Caco-2 (cell line): ENCODE measurements around the gene RNF144B. TPM values are rescaled to one million over a fixed set of nuclear protein-coding genes. Genes with fewer than 3 reads are reported as not detected.

ENCODE experiments used
- BruUV-seq: library from RNA; stranded (reverse); fragments of 400-500 nt; replicated peaks from 2 replicates; lab custom pipeline; 2021; lab: Mats Ljungman, UMichigan
- CTCF ChIA-PET: fragments of 300-600 bp; sonication (Branson Sonifier 250); formaldehyde crosslinking; loops from one replicate; lab custom pipeline; 2022; ENCODE audit warnings: antibody characterized with exemption; lab: Charles Lee
- POLR2A ChIA-PET: fragments of 300-600 bp; sonication (Branson Sonifier 250); formaldehyde crosslinking; loops from one replicate; lab custom pipeline; 2022; ENCODE audit warnings: antibody characterized with exemption; lab: Charles Lee
- DNase-seq, 2 experiments: peaks; one replicate each; pipeline versions ENCODE4 v3.0.0 to v3.0.0-alpha.2; 2020 to 2022
- H3K27me3 ChIP-seq: replicated peaks from 2 replicates; pipeline ENCODE4 v1.6.0; 2011; ENCODE audit warnings: low read length; ENCODE audit not compliant: control insufficient read depth, insufficient read depth
- H3K36me3 ChIP-seq: 2 replicates; pipeline ENCODE4 v1.5.1; 2011; ENCODE audit warnings: low read length; ENCODE audit not compliant: control insufficient read depth, insufficient read depth
- H3K4me1 ChIP-seq: fragments of 250-450 bp; sonication (Bioruptor Pico); 2 replicates; pipeline ENCODE4 v1.5.1; 2020; ENCODE audit warnings: mild to moderate bottlenecking
- H3K4me3 ChIP-seq: 2 replicates; pipeline ENCODE4 v1.5.1; 2011; ENCODE audit warnings: low read depth, mild to moderate bottlenecking, control low read depth, low read length
- H3K9me3 ChIP-seq: fragments of 250-450 bp; sonication (Bioruptor Pico); 2 replicates; pipeline ENCODE4 v1.5.1; 2020; ENCODE audit warnings: mild to moderate bottlenecking, moderate library complexity
- H3K27ac Mint-ChIP-seq: one replicate; pipeline ENCODE4 v1.8.0; 2022; ENCODE audit warnings: mixed read lengths; ENCODE audit not compliant: unreplicated experiment
- H3K27me3 Mint-ChIP-seq: one replicate; pipeline ENCODE4 v1.8.0; 2022; ENCODE audit warnings: mixed read lengths; ENCODE audit not compliant: insufficient read depth, unreplicated experiment
- H3K36me3 Mint-ChIP-seq: one replicate; pipeline ENCODE4 v1.8.0; 2022; ENCODE audit warnings: mild to moderate bottlenecking, mixed read lengths; ENCODE audit not compliant: insufficient read depth, unreplicated experiment
- H3K4me1 Mint-ChIP-seq: one replicate; pipeline ENCODE4 v1.8.0; 2022; ENCODE audit warnings: low read depth, mixed read lengths; ENCODE audit not compliant: unreplicated experiment
- H3K4me3 Mint-ChIP-seq: one replicate; pipeline ENCODE4 v1.8.0; 2022; ENCODE audit warnings: mild to moderate bottlenecking, moderate library complexity, mixed read lengths; ENCODE audit not compliant: unreplicated experiment
- H3K9me3 Mint-ChIP-seq: one replicate; pipeline ENCODE4 v1.8.0; 2022; ENCODE audit warnings: mixed read lengths; ENCODE audit not compliant: unreplicated experiment
- CTCF ChIP-seq, 2 experiments: fragments of 200-600 bp in 1 of 2; IDR thresholded peaks; 1 replicate in 1 of 2; 2 replicates in 1 of 2; pipeline versions ENCODE4 v1.5.1 to v1.8.0; 2011 to 2022; ENCODE audit warnings: antibody characterized with exemption in 1 of 2, control low read depth in 1 of 2, inconsistent platforms in 1 of 2, low read depth in 1 of 2, low read length in 1 of 2, mild to moderate bottlenecking in 1 of 2, moderate library complexity in 1 of 2; ENCODE audit not compliant: insufficient read depth in 1 of 2, severe bottlenecking in 1 of 2, unreplicated experiment in 1 of 2
- intact Hi-C: fragments of 100-400 bp; cut with micrococcal nuclease; formaldehyde crosslinking; loops from one replicate; pipeline ENCODE4 v1.10.0; 2022; ENCODE audit not compliant: unreplicated experiment
- total RNA-seq: library from RNA; stranded (reverse); gene quantifications from 2 replicates; pipeline ENCODE4 v1.2.3, GENCODE V29; 2022

Gene RNF144B
- total RNA-seq, 1 experiment from 2014 or later = 0.39 TPM

DNA sequence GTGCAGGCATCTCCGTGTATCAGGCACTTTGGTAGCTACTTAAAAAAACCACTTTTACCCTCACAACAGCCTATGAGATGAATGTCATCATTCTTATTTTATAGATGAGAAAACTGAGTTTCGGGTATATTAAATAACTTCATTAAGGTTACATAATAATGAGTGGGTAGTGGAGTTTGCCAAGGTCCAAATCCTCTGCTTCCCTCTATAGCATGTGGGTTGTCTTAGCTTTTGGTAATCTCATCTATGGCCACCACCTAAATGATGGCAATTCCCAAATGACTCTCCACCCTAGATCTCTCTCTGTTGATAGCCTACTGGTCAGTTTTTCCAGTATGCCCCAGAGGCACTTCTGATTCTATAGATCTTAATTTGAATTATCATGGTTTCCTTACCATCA, 3.7 kb upstream of the RNF144B start:
- no peak for DNase-seq
- Histone ChIP-seq H3K27me3 (no peaks in the 10 kb centered on the region), H3K36me3 (no peaks in the 10 kb centered on the region), H3K9me3 (no peaks in the 10 kb centered on the region), H3K4me1 (0 out of 2 replicates have a peak, but pooled peaks cover 3% of the 10 kb centered on the region), H3K4me3 (no peak overlapping the region)
- TF ChIP-seq CTCF (IDR thresholded peaks at IDR 0.05; ENCODE audit: insufficient read depth in 1 of 2, low read depth in 1 of 2, low read length in 1 of 2, severe bottlenecking in 1 of 2, unreplicated experiment in 1 of 2) = no peak
- no TSS peak for BruUV-seq
- ChIA-PET CTCF (no interaction called here), POLR2A (no interaction called here)
- Mint-ChIP-seq H3K27ac (no peak overlapping the region), H3K4me3 (no peak overlapping the region), H3K36me3 (no peaks in the 10 kb centered on the region), H3K9me3 (no peaks in the 10 kb centered on the region), H3K4me1 (peaks cover 5% of the 10 kb centered on the region), H3K27me3 (peaks cover 22% of the 10 kb centered on the region)
- intact Hi-C loops = no loop called here

- no TSS peak for BruUV-seq
- Histone ChIP-seq H3K36me3 (no peaks in the 10 kb centered on the region), H3K4me3 (no peak overlapping the region), H3K9me3 (no peaks in the 10 kb centered on the region), H3K4me1 (0 out of 2 replicates have a peak, but pooled peaks cover 3% of the 10 kb centered on the region), H3K27me3 (no peaks in the 10 kb centered on the region)
- ChIA-PET CTCF (no interaction called here), POLR2A (no interaction called here)
- Mint-ChIP-seq H3K4me1 (peaks cover 6% of the 10 kb centered on the region), H3K27me3 (peaks cover 23% of the 10 kb centered on the region), H3K27ac (no peak overlapping the region), H3K36me3 (no peaks in the 10 kb centered on the region), H3K9me3 (no peaks in the 10 kb centered on the region), H3K4me3 (no peak overlapping the region)
- intact Hi-C loops = no loop called here
- DNase-seq = no peak
- TF ChIP-seq CTCF (IDR thresholded peaks at IDR 0.05; ENCODE audit: insufficient read depth in 1 of 2, low read depth in 1 of 2, low read length in 1 of 2, severe bottlenecking in 1 of 2, unreplicated experiment in 1 of 2) = no peak
Observed at GRCh38 chr6:18384621-18385020, 2.5 kb upstream of the RNF144B start.

- peaks cover 6% of the 10 kb centered on the region for H3K4me1 Mint-ChIP-seq
- Histone ChIP-seq H3K36me3 (no peaks in the 10 kb centered on the region), H3K9me3 (no peaks in the 10 kb centered on the region), H3K4me1 (0 out of 2 replicates have a peak, but pooled peaks cover 3% of the 10 kb centered on the region), H3K4me3 (peak overlapping the region; percentile 48), H3K27me3 (no peaks in the 10 kb centered on the region)
- H3K27ac Mint-ChIP-seq = peak overlapping the region; percentile 49
- no peak for DNase-seq
- ChIA-PET POLR2A (no interaction called here), CTCF (no interaction called here)
- H3K36me3 Mint-ChIP-seq = no peaks in the 10 kb centered on the region
- TF ChIP-seq CTCF (IDR thresholded peaks at IDR 0.05; ENCODE audit: insufficient read depth in 1 of 2, low read depth in 1 of 2, low read length in 1 of 2, severe bottlenecking in 1 of 2, unreplicated experiment in 1 of 2) = no peak
- H3K9me3 Mint-ChIP-seq = no peaks in the 10 kb centered on the region
- no TSS peak for BruUV-seq
- H3K27me3 Mint-ChIP-seq = peaks cover 21% of the 10 kb centered on the region
- H3K4me3 Mint-ChIP-seq = peak overlapping the region; percentile 87
- intact Hi-C loops = no loop called here
Observed at GRCh38 chr6:18386298-18386976, 713 bp upstream of the RNF144B start.
